Medulla oblongata (tissue), 1 donor: Measurements from ENCODE around the gene DYSF.

Experiments used
- DNase-seq: peaks from one replicate; pipeline ENCODE4 v3.0.0-alpha.2; 2015; ENCODE audit errors: extremely low spot score

Gene DYSF

GRCh38 chr2:71571945-71572344 is 118.6 kb downstream of the DYSF start:
- DNase-seq = no peak

- DNase-seq = no peak
Measured at GRCh38 chr2:71575966-71576365, 122.6 kb downstream of the DYSF start.

GRCh38 chr2:71576541-71576940 is 123.2 kb downstream of the DYSF start:
- DNase-seq = peak; percentile 83

- DNase-seq = no peak
Measured at GRCh38 chr2:71577209-71577608, 123.8 kb downstream of the DYSF start.

GRCh38 chr2:71578767-71579342 is 125.5 kb downstream of the DYSF start:
- peak; percentile 93 for DNase-seq

- DNase-seq = no peak
Measured at GRCh38 chr2:71581026-71581425, 127.7 kb downstream of the DYSF start.

DNA sequence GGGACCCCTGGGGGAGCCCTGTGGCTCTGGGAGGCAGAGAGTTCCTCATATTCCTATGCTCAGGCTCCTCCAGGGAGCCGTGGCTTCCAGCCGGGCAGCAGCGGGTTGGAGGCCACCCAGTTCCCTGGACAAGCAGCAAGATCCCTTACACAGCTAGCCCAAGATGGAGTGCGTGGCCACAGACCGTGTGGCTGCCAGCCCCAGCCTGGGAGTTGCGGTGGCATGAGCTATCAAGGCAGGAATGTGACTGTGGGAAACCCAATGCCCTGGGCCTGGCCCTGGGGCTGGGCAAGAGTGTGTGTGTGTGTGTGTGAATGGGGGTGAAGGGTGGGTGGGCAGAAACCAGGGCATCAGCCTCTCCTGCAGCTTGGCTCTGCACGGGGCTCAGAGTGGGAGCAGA is 130.5 kb downstream of the DYSF start:
- DNase-seq = no peak

GRCh38 chr2:71586471-71586870 is 133.1 kb downstream of the DYSF start:
- DNase-seq = no peak

- DNase-seq = no peak
Measured at GRCh38 chr2:71587509-71588073, 134.2 kb downstream of the DYSF start.

GRCh38 chr2:71588497-71589170 is 135.3 kb downstream of the DYSF start:
- DNase-seq = no peak

- DNase-seq = no peak
Measured at GRCh38 chr2:71589763-71590162, 136.4 kb downstream of the DYSF start.

DNA sequence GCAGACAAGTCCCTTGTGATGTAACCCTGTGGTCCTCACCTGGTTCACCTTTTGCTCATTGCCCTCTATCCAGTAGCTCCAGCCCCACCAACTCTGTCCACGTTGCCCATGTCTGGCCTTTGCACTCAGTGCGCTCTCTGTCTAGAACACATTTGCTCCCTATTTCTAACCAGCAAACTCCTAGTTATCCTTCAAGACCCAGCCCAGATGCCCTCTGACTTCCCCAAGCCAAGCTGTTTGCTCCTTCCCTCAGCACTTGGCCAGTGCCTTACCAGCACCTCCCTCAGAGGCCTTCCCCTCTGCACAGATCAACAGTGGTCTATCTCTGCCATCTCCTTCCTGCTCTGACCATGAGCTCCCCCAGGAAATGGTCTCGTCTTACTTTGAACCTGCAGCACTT is 137.7 kb downstream of the DYSF start:
- DNase-seq = no peak

DNA sequence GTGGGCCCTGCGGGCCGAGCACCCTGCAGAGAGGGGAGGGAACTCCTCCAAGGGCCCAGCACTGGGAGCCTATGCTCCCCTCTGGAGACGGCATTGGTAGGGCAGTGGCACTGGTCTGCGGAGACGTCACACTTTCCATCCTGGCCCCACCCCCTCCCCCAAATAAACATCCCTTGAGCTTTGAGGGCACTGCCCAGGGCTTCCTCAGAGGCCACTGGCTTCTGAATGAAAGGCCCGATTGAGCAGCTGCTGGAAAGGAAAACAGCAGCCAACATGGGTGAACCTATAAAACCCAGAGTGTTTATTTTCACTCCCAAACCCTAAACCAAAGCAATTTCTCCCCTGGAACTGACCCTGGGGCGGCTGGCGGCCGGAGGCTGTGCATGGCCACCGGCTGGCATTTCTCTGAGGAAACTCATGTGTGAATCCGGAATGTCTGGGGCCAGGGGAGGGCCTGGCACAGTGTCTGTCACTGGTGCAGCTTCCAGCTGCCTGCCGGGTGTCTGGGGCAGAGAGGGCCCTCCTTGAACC is 138.9 kb downstream of the DYSF start:
- DNase-seq = peak; percentile 87

GRCh38 chr2:71595569-71595968 is 142.2 kb downstream of the DYSF start:
- DNase-seq = no peak

DNA sequence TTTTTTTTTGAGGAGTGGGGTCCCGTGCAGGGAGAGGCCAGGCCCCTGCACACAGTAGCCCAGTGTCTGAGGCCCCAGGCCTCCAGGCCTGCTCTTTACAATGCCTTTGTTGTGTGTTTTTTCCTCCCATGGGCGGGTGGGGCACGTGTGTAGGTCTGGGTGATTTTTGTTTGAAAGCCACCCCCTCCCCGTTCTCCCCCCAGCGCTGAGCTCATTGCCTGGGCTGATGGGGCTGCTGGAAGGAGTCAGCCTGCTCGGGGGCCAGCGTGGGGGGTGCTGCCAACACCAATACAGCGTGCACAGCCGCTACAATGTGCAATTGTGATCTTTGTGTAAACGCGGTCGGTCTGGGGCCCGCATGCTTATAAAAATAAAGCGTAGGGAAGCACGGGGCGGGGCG is 142.7 kb downstream of the DYSF start:
- peak; percentile 94 for DNase-seq

DNA sequence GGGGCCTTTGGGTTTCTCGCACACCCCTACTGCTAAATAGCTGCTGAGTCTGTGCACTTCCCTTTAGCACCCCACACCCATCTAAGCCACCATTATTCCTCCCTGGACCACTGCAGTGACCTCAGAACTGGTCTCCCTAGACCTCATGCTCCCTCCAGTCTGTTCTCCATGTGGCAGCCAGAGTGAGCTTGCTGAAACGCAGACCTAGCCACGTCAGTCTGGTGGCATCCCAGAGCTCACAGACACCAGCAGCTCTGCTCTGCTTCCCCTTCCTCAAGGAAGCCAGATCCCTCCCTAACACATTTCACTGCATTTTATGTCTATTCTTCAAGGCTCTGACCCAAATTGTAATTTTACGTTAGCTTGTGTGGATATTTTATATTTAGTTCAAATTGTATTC is 144.4 kb downstream of the DYSF start:
- no peak for DNase-seq

GRCh38 chr2:71598526-71598925 is 145.2 kb downstream of the DYSF start:
- DNase-seq = no peak

GRCh38 chr2:71599038-71599437 is 145.7 kb downstream of the DYSF start:
- DNase-seq = no peak

DNA sequence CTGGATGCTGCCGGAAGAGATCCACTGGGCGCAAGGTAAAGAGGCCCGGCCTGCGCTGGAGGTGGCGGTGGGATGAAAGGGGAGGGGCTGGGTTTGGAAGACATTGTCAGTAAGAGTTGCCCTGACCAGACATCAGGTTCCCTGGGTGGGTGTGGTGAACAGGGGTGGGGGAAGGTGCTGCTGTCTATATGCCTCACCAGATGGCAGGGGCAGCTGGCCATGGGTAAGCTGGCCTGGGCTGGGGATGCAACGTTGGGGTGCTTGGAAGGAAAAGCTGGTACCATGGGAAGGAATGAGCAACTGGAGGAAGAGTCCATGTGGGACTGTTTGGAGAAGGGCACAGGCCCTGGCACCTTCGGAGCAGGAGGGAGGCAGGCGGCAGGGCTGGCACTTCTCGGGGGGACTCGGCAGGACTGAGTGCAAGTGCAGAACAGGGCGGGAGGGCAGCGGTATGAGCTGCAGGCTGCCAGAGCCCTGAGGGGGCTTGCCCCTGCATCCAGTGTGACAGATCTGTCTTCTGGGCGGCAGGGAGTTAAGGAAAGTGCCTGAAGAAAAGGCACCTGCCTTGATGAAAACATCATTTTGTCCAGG is 146.4 kb downstream of the DYSF start:
- no peak for DNase-seq

DNA sequence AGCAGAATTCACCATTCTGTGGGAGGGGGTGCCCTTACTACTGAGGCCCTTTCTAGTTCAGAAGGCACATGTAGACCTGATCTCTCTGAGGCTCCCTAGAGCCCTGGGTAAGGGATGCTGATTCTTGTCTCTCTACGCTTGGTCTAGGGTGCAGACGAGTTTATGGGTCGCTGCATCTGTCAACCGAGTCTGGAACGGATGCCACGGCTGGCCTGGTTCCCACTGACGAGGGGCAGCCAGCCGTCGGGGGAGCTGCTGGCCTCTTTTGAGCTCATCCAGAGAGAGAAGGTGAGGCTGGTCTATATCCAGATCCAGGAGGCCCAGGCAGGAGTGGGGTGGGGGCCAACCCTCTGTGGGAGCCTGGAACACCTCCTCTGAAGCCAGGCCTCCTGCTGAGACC is 147.2 kb downstream of the DYSF start:
- no peak for DNase-seq

- DNase-seq = no peak
Measured at GRCh38 chr2:71601136-71602114, 148.1 kb downstream of the DYSF start.

GRCh38 chr2:71602115-71602495 is 148.7 kb downstream of the DYSF start:
- no peak for DNase-seq
